GM20000 (cell line): ENCODE data around the gene IFT88.

Experiments used
- DNase-seq: peaks from one replicate; pipeline ENCODE4 v3.0.0; 2012; ENCODE audit warnings: low spot score
- CTCF ChIP-seq: IDR thresholded peaks from 2 replicates; pipeline ENCODE4 v1.5.1; 2012; ENCODE audit warnings: mild to moderate bottlenecking, control low read depth; ENCODE audit errors: extremely low read depth, missing control alignments

Gene IFT88

GRCh38 chr13:20654156-20654555 is 87.2 kb downstream of the IFT88 start:
- DNase-seq, result no peak
- no peak for TF ChIP-seq CTCF

GRCh38 chr13:20658451-20659040 is 91.6 kb downstream of the IFT88 start:
- DNase-seq, result no peak

GRCh38 chr13:20664351-20664750 is 97.4 kb downstream of the IFT88 start:
- no peak for DNase-seq
- TF ChIP-seq CTCF, result no peak

More at GRCh38 chr13:20658451-20659040, 91.6 kb downstream of the IFT88 start:
- TF ChIP-seq CTCF, result no peak

GRCh38 chr13:20666948-20667347 is 100.0 kb downstream of the IFT88 start:
- no peak for TF ChIP-seq CTCF
- DNase-seq, result no peak

- no peak for TF ChIP-seq CTCF
- DNase-seq, result no peak
Observed at GRCh38 chr13:20667857-20668437, 101.0 kb downstream of the IFT88 start.

- no peak for DNase-seq
- no peak for TF ChIP-seq CTCF
Observed at GRCh38 chr13:20669162-20669561, 102.2 kb downstream of the IFT88 start.

GRCh38 chr13:20671789-20672188 is 104.8 kb downstream of the IFT88 start:
- DNase-seq, result no peak
- no peak for TF ChIP-seq CTCF
